ENCODE measurements around the gene NAT10.

The NAT10 gene

GRCh38 chr11:34167961-34168360 lies 62.5 kb downstream of the NAT10 start:
- H3K36me3 ChIP-seq (ENCODE audit: control insufficient read depth in 1 of 2, insufficient read depth in 2 of 2, low read length in 2 of 2), result peaks cover 24 to 26% of the 10 kb centered on the region in 2 experiments
- H2BK120ac ChIP-seq (ENCODE audit: insufficient read depth, low read length, poor library complexity), result no peak overlapping the region
- no peak overlapping the region for H4K8ac ChIP-seq (ENCODE audit: low read depth, low read length)
- no peak overlapping the region for H2AK5ac ChIP-seq (ENCODE audit: low read length)
- no CpG with 5 or more reads among the region's 9 CpGs for WGBS (ENCODE audit: extremely low coverage, insufficient coverage, insufficient read length)
- H3K27ac ChIP-seq (ENCODE audit: low read depth, low read length), result no peak overlapping the region
- no peak overlapping the region for H2AFZ ChIP-seq (ENCODE audit: insufficient read depth, low read length, poor library complexity)
- H3K79me2 ChIP-seq (ENCODE audit: control insufficient read depth, insufficient read depth, low read length, poor library complexity), result no peaks in the 10 kb centered on the region
- no peak overlapping the region for H3K9ac ChIP-seq (ENCODE audit: low read length)
- H3K4ac ChIP-seq (ENCODE audit: low read depth, low read length), result no peak overlapping the region
- H3K27me3 ChIP-seq (ENCODE audit: insufficient read depth, low read length), result no peaks in the 10 kb centered on the region
- H3K79me1 ChIP-seq (ENCODE audit: low read length), result no peaks in the 10 kb centered on the region
- H3K23ac ChIP-seq (ENCODE audit: low read length), result no peak overlapping the region
- H3K14ac ChIP-seq (ENCODE audit: low read length), result no peak overlapping the region
- H3K4me2 ChIP-seq (ENCODE audit: low read length), result no peak overlapping the region
- no peak overlapping the region for H3K18ac ChIP-seq (ENCODE audit: low read length)
- peaks cover 12% of the 10 kb centered on the region in 2 experiments for H3K4me1 ChIP-seq (ENCODE audit: control insufficient read depth in 1 of 2, insufficient read depth in 2 of 2, low read length in 2 of 2)
- H3K9me3 ChIP-seq (ENCODE audit: insufficient read depth, low read depth, low read length), result peaks cover 1% of the 10 kb centered on the region
- no peak overlapping the region for H4K12ac ChIP-seq (ENCODE audit: low read depth, low read length)
- H3K4me3 ChIP-seq (ENCODE audit: low read depth, low read length), result no peak overlapping the region
- no peak overlapping the region for H2BK5ac ChIP-seq (ENCODE audit: low read depth, low read length, poor library complexity)
- H4K91ac ChIP-seq (ENCODE audit: low read depth, low read length), result no peak overlapping the region
- no peak overlapping the region for H2BK12ac ChIP-seq (ENCODE audit: low read length)
- DNase-seq, result no peak

DNA sequence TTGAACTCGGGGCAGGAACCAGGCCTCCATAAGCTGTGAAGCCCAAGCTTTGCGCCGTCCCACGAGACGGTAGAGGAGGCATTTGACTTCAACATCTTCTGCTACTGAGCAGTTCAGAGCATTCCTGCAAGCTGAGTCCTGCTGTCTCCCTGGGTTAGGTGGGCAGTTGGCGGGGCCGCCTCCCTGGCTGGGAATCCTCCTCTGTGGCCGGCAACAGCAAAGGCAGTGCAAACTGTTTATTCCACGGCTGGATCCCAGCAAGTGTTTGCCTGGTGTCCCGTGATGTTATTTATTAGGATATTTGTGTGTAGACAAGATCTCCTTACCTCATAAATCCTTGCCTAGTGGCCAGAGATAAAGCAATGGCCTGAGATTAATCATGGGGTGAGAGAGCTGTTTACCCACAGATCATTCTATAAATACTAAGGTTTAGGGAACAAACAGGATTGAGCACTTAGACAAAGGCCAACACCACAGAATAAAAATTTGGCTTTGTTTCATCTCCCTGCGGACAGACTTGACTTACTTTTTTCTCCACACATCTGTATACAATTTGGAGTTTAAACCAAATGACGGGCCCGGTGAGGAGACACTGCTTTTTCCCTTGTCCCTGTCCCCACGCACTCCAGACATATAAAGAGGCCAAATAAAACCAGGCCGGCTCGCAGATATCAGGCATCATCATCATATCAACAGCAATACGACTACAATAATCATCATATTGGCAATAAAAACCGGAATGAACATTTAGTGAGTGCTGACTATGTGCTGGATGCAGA lies 63.4 kb downstream of the NAT10 start:
- no peak overlapping the region for H4K91ac ChIP-seq (ENCODE audit: low read depth, low read length)
- no peak overlapping the region for H3K23ac ChIP-seq (ENCODE audit: low read length)
- no peak overlapping the region for H4K12ac ChIP-seq (ENCODE audit: low read depth, low read length)
- no peak for DNase-seq
- H3K27ac ChIP-seq (ENCODE audit: low read depth, low read length), result no peak overlapping the region
- no peak overlapping the region for H3K14ac ChIP-seq (ENCODE audit: low read length)
- H3K4ac ChIP-seq (ENCODE audit: low read depth, low read length), result no peak overlapping the region
- H3K4me1 ChIP-seq (ENCODE audit: control insufficient read depth in 1 of 2, insufficient read depth in 2 of 2, low read length in 2 of 2), result peaks cover 12% of the 10 kb centered on the region in 2 experiments
- no peak overlapping the region for H3K9ac ChIP-seq (ENCODE audit: low read length)
- H3K9me3 ChIP-seq (ENCODE audit: insufficient read depth, low read depth, low read length), result peaks cover 1% of the 10 kb centered on the region
- no peak overlapping the region for H4K8ac ChIP-seq (ENCODE audit: low read depth, low read length)
- no peaks in the 10 kb centered on the region for H3K79me1 ChIP-seq (ENCODE audit: low read length)
- H2BK12ac ChIP-seq (ENCODE audit: low read length), result no peak overlapping the region
- peaks cover 22 to 26% of the 10 kb centered on the region in 2 experiments for H3K36me3 ChIP-seq (ENCODE audit: control insufficient read depth in 1 of 2, insufficient read depth in 2 of 2, low read length in 2 of 2)
- no peak overlapping the region for H2AK5ac ChIP-seq (ENCODE audit: low read length)
- no peak overlapping the region for H3K4me2 ChIP-seq (ENCODE audit: low read length)
- WGBS (ENCODE audit: extremely low coverage, insufficient coverage, insufficient read length), result no CpG with 5 or more reads among the region's 18 CpGs
- H3K4me3 ChIP-seq (ENCODE audit: low read depth, low read length), result no peak overlapping the region
- H3K79me2 ChIP-seq (ENCODE audit: control insufficient read depth, insufficient read depth, low read length, poor library complexity), result no peaks in the 10 kb centered on the region
- H3K18ac ChIP-seq (ENCODE audit: low read length), result no peak overlapping the region
- H2BK5ac ChIP-seq (ENCODE audit: low read depth, low read length, poor library complexity), result no peak overlapping the region
- no peak overlapping the region for H2BK120ac ChIP-seq (ENCODE audit: insufficient read depth, low read length, poor library complexity)
- no peaks in the 10 kb centered on the region for H3K27me3 ChIP-seq (ENCODE audit: insufficient read depth, low read length)
- no peak overlapping the region for H2AFZ ChIP-seq (ENCODE audit: insufficient read depth, low read length, poor library complexity)

- Histone ChIP-seq H3K4me2 (ENCODE audit: low read length) (no peak overlapping the region), H4K12ac (ENCODE audit: low read depth, low read length) (no peak overlapping the region), H3K79me2 (ENCODE audit: control insufficient read depth, insufficient read depth, low read length, poor library complexity) (no peaks in the 10 kb centered on the region), H2AFZ (ENCODE audit: insufficient read depth, low read length, poor library complexity) (no peak overlapping the region), H3K14ac (ENCODE audit: low read length) (no peak overlapping the region), H3K4ac (ENCODE audit: low read depth, low read length) (no peak overlapping the region), H2BK120ac (ENCODE audit: insufficient read depth, low read length, poor library complexity) (no peak overlapping the region), H2BK5ac (ENCODE audit: low read depth, low read length, poor library complexity) (no peak overlapping the region), H4K91ac (ENCODE audit: low read depth, low read length) (no peak overlapping the region), H3K27me3 (ENCODE audit: insufficient read depth, low read length) (no peaks in the 10 kb centered on the region), H3K36me3 (ENCODE audit: control insufficient read depth in 1 of 2, insufficient read depth in 2 of 2, low read length in 2 of 2) (peaks cover 18 to 21% of the 10 kb centered on the region in 2 experiments), H3K18ac (ENCODE audit: low read length) (no peak overlapping the region), H2AK5ac (ENCODE audit: low read length) (no peak overlapping the region), H3K27ac (ENCODE audit: low read depth, low read length) (no peak overlapping the region), H3K79me1 (ENCODE audit: low read length) (no peaks in the 10 kb centered on the region), H3K4me1 (ENCODE audit: control insufficient read depth in 1 of 2, insufficient read depth in 2 of 2, low read length in 2 of 2) (peaks cover 14 to 15% of the 10 kb centered on the region in 2 experiments), H3K9me3 (ENCODE audit: insufficient read depth, low read depth, low read length) (peaks cover 1% of the 10 kb centered on the region), H3K9ac (ENCODE audit: low read length) (no peak overlapping the region), H4K8ac (ENCODE audit: low read depth, low read length) (no peak overlapping the region), H3K23ac (ENCODE audit: low read length) (no peak overlapping the region), H3K4me3 (ENCODE audit: low read depth, low read length) (no peak overlapping the region), H2BK12ac (ENCODE audit: low read length) (no peak overlapping the region)
- no peak for DNase-seq
- WGBS (ENCODE audit: extremely low coverage, insufficient coverage, insufficient read length), result no CpG with 5 or more reads among the region's 8 CpGs
Measured at GRCh38 chr11:34169686-34170085, 64.3 kb downstream of the NAT10 start.

DNA sequence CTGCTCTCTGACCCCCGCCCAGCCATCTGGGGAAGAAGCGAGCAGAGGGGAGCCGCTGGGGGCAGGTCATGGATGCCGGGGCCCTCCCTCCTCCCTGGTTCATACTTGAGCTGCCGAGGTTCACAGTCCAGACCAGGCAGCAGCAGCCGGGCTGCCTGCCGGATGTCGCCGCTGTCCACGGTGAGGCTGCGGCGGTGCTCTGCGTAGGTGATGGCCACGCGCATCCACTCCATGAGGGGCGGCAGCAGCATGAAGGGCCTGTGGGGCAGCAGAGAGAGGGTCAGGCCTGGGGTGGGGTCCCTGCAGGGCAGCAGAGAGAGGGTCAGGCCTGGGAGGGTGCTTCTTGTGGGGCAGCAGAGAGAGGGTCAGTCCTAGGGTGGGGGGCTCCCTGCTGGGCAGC lies 67.6 kb downstream of the NAT10 start:
- Histone ChIP-seq H3K18ac (ENCODE audit: low read length) (no peak overlapping the region), H3K4ac (ENCODE audit: low read depth, low read length) (no peak overlapping the region), H3K23ac (ENCODE audit: low read length) (no peak overlapping the region), H2BK12ac (ENCODE audit: low read length) (no peak overlapping the region), H3K4me2 (ENCODE audit: low read length) (no peak overlapping the region), H3K27ac (ENCODE audit: low read depth, low read length) (no peak overlapping the region), H2BK5ac (ENCODE audit: low read depth, low read length, poor library complexity) (no peak overlapping the region), H3K79me1 (ENCODE audit: low read length) (no peaks in the 10 kb centered on the region), H3K4me3 (ENCODE audit: low read depth, low read length) (no peak overlapping the region), H3K9ac (ENCODE audit: low read length) (no peak overlapping the region), H2BK120ac (ENCODE audit: insufficient read depth, low read length, poor library complexity) (no peak overlapping the region), H3K14ac (ENCODE audit: low read length) (no peak overlapping the region), H3K9me3 (ENCODE audit: insufficient read depth, low read depth, low read length) (no peaks in the 10 kb centered on the region), H4K12ac (ENCODE audit: low read depth, low read length) (no peak overlapping the region), H4K8ac (ENCODE audit: low read depth, low read length) (no peak overlapping the region), H3K36me3 (ENCODE audit: control insufficient read depth in 1 of 2, insufficient read depth in 2 of 2, low read length in 2 of 2) (peaks cover 13 to 15% of the 10 kb centered on the region in 2 experiments), H2AFZ (ENCODE audit: insufficient read depth, low read length, poor library complexity) (no peak overlapping the region), H3K4me1 (ENCODE audit: control insufficient read depth in 1 of 2, insufficient read depth in 2 of 2, low read length in 2 of 2) (peaks cover 3 to 5% of the 10 kb centered on the region in 2 experiments), H3K79me2 (ENCODE audit: control insufficient read depth, insufficient read depth, low read length, poor library complexity) (no peaks in the 10 kb centered on the region), H3K27me3 (ENCODE audit: insufficient read depth, low read length) (no peaks in the 10 kb centered on the region), H2AK5ac (ENCODE audit: low read length) (no peak overlapping the region), H4K91ac (ENCODE audit: low read depth, low read length) (no peak overlapping the region)
- no peak for DNase-seq
- no CpG with 5 or more reads among the region's 16 CpGs for WGBS (ENCODE audit: extremely low coverage, insufficient coverage, insufficient read length)

All from trophoblast cell (in vitro differentiated cells and primary cell).